Liver (tissue), 9 donors: ENCODE results near the gene CDK17. TPM values are rescaled to one million over a fixed set of nuclear protein-coding genes. Genes with fewer than 3 reads are reported as not detected.
"Not testable (repeated sequence)": the region's sequence is repeated elsewhere in the genome, so short reads cannot be mapped to it uniquely, and the experiment has no call there.

Experiments
- DNase-seq: peaks from one replicate; pipeline ENCODE4 v3.0.0-alpha.2; 2017; ENCODE audit warnings: low spot score
- H3K27ac ChIP-seq, 2 donors: one replicate each; pipeline ENCODE4 v1.7.0; 2013; ENCODE audit warnings: inconsistent platforms in 2 of 2, low read length in 2 of 2, control low read depth in 1 of 2, low read depth in 1 of 2, mild to moderate bottlenecking in 1 of 2
- H3K27me3 ChIP-seq, 4 donors: one replicate each; pipeline versions ENCODE4 v1.6.1 to v1.7.0; 2013; ENCODE audit warnings: low read length in 3 of 4, inconsistent platforms in 1 of 4, mild to moderate bottlenecking in 1 of 4, moderate library complexity in 1 of 4; ENCODE audit not compliant: control insufficient read depth in 4 of 4, insufficient read depth in 4 of 4
- H3K36me3 ChIP-seq, 4 donors: one replicate each; pipeline versions ENCODE4 v1.6.1 to v1.7.0; 2013; ENCODE audit warnings: low read length in 3 of 4, mild to moderate bottlenecking in 3 of 4, low read depth in 1 of 4, moderate library complexity in 1 of 4; ENCODE audit not compliant: control insufficient read depth in 4 of 4, insufficient read depth in 3 of 4
- H3K4me1 ChIP-seq, 4 donors: one replicate each; pipeline versions ENCODE4 v1.6.1 to v1.7.0; 2013; ENCODE audit warnings: low read length in 3 of 4, mild to moderate bottlenecking in 3 of 4, moderate library complexity in 1 of 4; ENCODE audit not compliant: control insufficient read depth in 4 of 4, insufficient read depth in 4 of 4
- H3K4me3 ChIP-seq, 3 donors: one replicate each; pipeline versions ENCODE4 v1.6.1 to v1.7.0; 2013; ENCODE audit warnings: low read length in 3 of 3, control low read depth in 1 of 3, low read depth in 1 of 3, mild to moderate bottlenecking in 1 of 3
- H3K9ac ChIP-seq, 2 donors: one replicate each; pipeline ENCODE4 v1.7.0; 2013; ENCODE audit warnings: low read length in 2 of 2, mild to moderate bottlenecking in 2 of 2, moderate library complexity in 2 of 2, control low read depth in 1 of 2, low read depth in 1 of 2
- H3K9me3 ChIP-seq, 4 donors: one replicate each; pipeline versions ENCODE4 v1.6.1 to v1.7.0; 2013; ENCODE audit warnings: low read length in 3 of 4; ENCODE audit not compliant: control insufficient read depth in 4 of 4
- CTCF ChIP-seq: fragments of 150-350 bp; IDR thresholded peaks from 2 replicates; pipeline ENCODE4 v1.5.1; 2017; ENCODE audit warnings: improper control_type of control experiment, low read depth, low read length; ENCODE audit not compliant: missing input control
- EGR1 ChIP-seq, 2 donors: IDR thresholded peaks; 2 replicates each; pipeline ENCODE4 v1.6.1; 2016 to 2018; ENCODE audit warnings: antibody characterized with exemption in 2 of 2, low read depth in 2 of 2
- FOXA2 ChIP-seq: IDR thresholded peaks from 2 replicates; pipeline ENCODE4 v1.6.1; 2016; ENCODE audit warnings: antibody characterized with exemption
- HNF4A ChIP-seq, 2 donors: conservative IDR thresholded peaks; 2 replicates each; pipeline ENCODE4 v1.6.1; 2016; ENCODE audit warnings: antibody characterized with exemption in 2 of 2, mild to moderate bottlenecking in 2 of 2
- JUND ChIP-seq, 2 donors: IDR thresholded peaks; 2 replicates each; pipeline ENCODE4 v1.6.1; 2016; ENCODE audit warnings: antibody characterized with exemption in 2 of 2
- NR2F2 ChIP-seq: IDR thresholded peaks from 2 replicates; pipeline ENCODE4 v1.6.1; 2016; ENCODE audit warnings: antibody characterized with exemption
- RAD21 ChIP-seq, 2 donors: IDR thresholded peaks; 2 replicates each; pipeline ENCODE4 v1.6.1; 2016; ENCODE audit warnings: antibody characterized with exemption in 2 of 2, mild to moderate bottlenecking in 2 of 2
- TAF1 ChIP-seq: conservative IDR thresholded peaks from 2 replicates; pipeline ENCODE4 v1.6.1; 2016; ENCODE audit warnings: antibody characterized with exemption, mild to moderate bottlenecking
- YY1 ChIP-seq: IDR thresholded peaks from 2 replicates; pipeline ENCODE4 v1.6.1; 2016; ENCODE audit warnings: antibody characterized with exemption, mild to moderate bottlenecking
- WGBS: extraction: QIAGEN DNeasy Blood & Tissue Kit; methylation state at CpG from one replicate; pipeline ENCODE4 v1.1.7; 2013; 5-methylcytosine and 5-hydroxymethylcytosine counted together
- polyA plus RNA-seq, 2 donors: library from polyadenylated mRNA; stranded (reverse) in 1 of 2; unstranded in 1 of 2; fragments of 200-250 nt in 1 of 2; fragments of >200 nt in 1 of 2; fragmentation: Nextera tagmentation in 1 of 2; extraction: Ambion mirVana in 1 of 2; gene quantifications; one replicate each; pipeline versions ENCODE4 v1.2.1 to v1.2.3, GENCODE V29; 2013 to 2015
- total RNA-seq, 2 donors: library from RNA; depleted of rRNA; stranded (reverse); fragments of >200 nt; gene quantifications; one replicate each; pipeline ENCODE4 v1.2.3, GENCODE V29; 2014
- TF ChIP-seq, protein P1 (sequence below): IDR thresholded peaks from 2 replicates; pipeline ENCODE4 v1.6.1; 2016; ENCODE audit warnings: antibody characterized with exemption
- TF ChIP-seq, protein P2 (sequence below): IDR thresholded peaks from 2 replicates; pipeline ENCODE4 v1.6.1; 2016; ENCODE audit warnings: antibody characterized with exemption
- donor health status: healthy.
- donor health status: healthy.
- donor health status: healthy.
- donor health status: healthy.
- donor health status: healthy.

CDK17 gene
- total and polyA plus RNA-seq, 4 donors, result 4.8 to 25.2 (median 14.9) TPM

DNA sequence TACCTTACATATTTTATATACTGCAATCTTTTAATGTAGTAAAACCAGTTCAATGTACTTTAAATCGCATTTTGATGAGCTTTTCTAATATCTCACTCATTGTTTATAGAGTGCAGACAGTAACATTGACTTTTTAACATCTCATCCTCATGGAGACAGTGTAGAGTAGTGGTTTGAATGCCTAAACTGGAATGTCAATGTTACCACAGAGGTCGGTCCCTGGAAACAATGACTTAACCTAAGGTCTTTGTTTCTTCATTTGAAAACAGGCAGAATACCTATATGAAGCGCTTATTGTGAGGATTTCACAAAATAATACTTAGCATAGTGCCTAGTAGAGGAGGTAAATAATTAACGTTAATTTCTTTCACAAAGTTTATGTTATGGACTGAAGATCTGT is 5.0 kb downstream of the CDK17 start (continued):
- TF ChIP-seq CTCF, result no peak
- TF ChIP-seq TAF1, result no peak
- TF ChIP-seq HNF4A (conservative IDR thresholded peaks at IDR 0.05), result no peak
- TF ChIP-seq EGR1 (IDR thresholded peaks at IDR 0.05; ENCODE audit: low read depth in 2 of 2), result no peak
- TF ChIP-seq, protein P1, sequence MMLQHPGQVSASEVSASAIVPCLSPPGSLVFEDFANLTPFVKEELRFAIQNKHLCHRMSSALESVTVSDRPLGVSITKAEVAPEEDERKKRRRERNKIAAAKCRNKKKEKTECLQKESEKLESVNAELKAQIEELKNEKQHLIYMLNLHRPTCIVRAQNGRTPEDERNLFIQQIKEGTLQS, result no peak
- TF ChIP-seq RAD21 (IDR thresholded peaks at IDR 0.05), result no peak

DNA sequence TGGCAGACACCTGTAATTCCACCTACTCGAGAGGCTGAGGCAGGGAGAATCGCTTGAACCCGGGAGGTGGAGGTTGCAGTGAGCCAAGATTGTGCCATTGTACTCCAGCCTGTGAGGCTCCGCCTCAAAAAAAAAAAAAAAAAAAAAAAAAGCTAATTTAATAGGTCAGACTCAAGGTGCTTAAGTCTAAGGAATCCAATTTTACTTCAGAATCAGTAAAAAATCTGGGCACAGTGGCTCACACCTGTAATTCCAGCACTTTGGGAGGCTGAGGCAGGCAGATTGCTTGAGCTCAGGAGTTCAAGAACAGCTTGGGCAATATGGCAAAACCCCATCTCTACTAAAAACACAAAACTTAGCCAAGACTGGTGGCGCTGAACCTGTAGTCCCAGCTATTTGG is 7.0 kb downstream of the CDK17 start:
- 91% methylated on average over 5 of the region's 5 CpGs for WGBS
- peaks cover 4 to 21% (median 6%) of the 10 kb centered on the region in 4 donors for H3K4me1 ChIP-seq
- not testable (repeated sequence) for H3K9ac ChIP-seq

GRCh38 chr12:96392397-96392796 is 7.8 kb downstream of the CDK17 start:
- WGBS, result 82% methylated on average over 5 of the region's 5 CpGs
- no peak overlapping the region for H3K4me3 ChIP-seq
- H3K36me3 ChIP-seq, result no peaks in the 10 kb centered on the region
- no peak overlapping the region for H3K27ac ChIP-seq
- no peaks in the 10 kb centered on the region for H3K27me3 ChIP-seq
- no peak for DNase-seq
- H3K9ac ChIP-seq, result no peak overlapping the region
- TF ChIP-seq YY1 (no peak), RAD21 (IDR thresholded peaks at IDR 0.05) (no peak), HNF4A (conservative IDR thresholded peaks at IDR 0.05) (no peak), CTCF (no peak), FOXA2 (no peak), NR2F2 (no peak), JUND (IDR thresholded peaks at IDR 0.05) (no peak)
- TF ChIP-seq, protein P2, sequence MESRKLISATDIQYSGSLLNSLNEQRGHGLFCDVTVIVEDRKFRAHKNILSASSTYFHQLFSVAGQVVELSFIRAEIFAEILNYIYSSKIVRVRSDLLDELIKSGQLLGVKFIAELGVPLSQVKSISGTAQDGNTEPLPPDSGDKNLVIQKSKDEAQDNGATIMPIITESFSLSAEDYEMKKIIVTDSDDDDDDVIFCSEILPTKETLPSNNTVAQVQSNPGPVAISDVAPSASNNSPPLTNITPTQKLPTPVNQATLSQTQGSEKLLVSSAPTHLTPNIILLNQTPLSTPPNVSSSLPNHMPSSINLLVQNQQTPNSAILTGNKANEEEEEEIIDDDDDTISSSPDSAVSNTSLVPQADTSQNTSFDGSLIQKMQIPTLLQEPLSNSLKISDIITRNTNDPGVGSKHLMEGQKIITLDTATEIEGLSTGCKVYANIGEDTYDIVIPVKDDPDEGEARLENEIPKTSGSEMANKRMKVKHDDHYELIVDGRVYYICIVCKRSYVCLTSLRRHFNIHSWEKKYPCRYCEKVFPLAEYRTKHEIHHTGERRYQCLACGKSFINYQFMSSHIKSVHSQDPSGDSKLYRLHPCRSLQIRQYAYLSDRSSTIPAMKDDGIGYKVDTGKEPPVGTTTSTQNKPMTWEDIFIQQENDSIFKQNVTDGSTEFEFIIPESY, result no peak
- H3K9me3 ChIP-seq, result no peaks in the 10 kb centered on the region
- H3K4me1 ChIP-seq, result peaks cover 0 to 13% (median 4%) of the 10 kb centered on the region in 4 donors

More for the DNA sequence above, 7.0 kb downstream of the CDK17 start:
- H3K27me3 ChIP-seq, H3K4me3 ChIP-seq, DNase-seq, H3K27ac ChIP-seq, H3K9me3 ChIP-seq, H3K36me3 ChIP-seq: not testable (repeated sequence)
